Skeletal muscle satellite cell (primary cell): ENCODE measurements around the gene INPP5A.
"Not testable (repeated sequence)": the region's sequence is repeated elsewhere in the genome, so short reads cannot be mapped to it uniquely, and the experiment has no call there.

Source experiments
- H3K27me3 ChIP-seq: 2 replicates; pipeline ENCODE4 v1.7.0; 2013; ENCODE audit warnings: low read length; ENCODE audit not compliant: control insufficient read depth, insufficient read depth
- H3K36me3 ChIP-seq: 2 replicates; pipeline ENCODE4 v1.7.0; 2013; ENCODE audit warnings: mild to moderate bottlenecking, control low read depth, low read length; ENCODE audit not compliant: insufficient read depth
- H3K4me1 ChIP-seq: 2 replicates; pipeline ENCODE4 v1.7.0; 2013; ENCODE audit warnings: low read length; ENCODE audit not compliant: control insufficient read depth, insufficient read depth
- H3K4me2 ChIP-seq: 2 replicates; pipeline ENCODE4 v1.7.0; 2013; ENCODE audit warnings: mild to moderate bottlenecking, low read length
- H3K4me3 ChIP-seq: 2 replicates; pipeline ENCODE4 v1.7.0; 2013; ENCODE audit warnings: low read length
- H3K9ac ChIP-seq: 2 replicates; pipeline ENCODE4 v1.7.0; 2013; ENCODE audit warnings: mild to moderate bottlenecking, low read depth, low read length, moderate library complexity
- H3K9me3 ChIP-seq: replicated peaks from 2 replicates; pipeline ENCODE4 v1.7.0; 2013; ENCODE audit warnings: mild to moderate bottlenecking, control low read depth, low read length

INPP5A gene

DNA sequence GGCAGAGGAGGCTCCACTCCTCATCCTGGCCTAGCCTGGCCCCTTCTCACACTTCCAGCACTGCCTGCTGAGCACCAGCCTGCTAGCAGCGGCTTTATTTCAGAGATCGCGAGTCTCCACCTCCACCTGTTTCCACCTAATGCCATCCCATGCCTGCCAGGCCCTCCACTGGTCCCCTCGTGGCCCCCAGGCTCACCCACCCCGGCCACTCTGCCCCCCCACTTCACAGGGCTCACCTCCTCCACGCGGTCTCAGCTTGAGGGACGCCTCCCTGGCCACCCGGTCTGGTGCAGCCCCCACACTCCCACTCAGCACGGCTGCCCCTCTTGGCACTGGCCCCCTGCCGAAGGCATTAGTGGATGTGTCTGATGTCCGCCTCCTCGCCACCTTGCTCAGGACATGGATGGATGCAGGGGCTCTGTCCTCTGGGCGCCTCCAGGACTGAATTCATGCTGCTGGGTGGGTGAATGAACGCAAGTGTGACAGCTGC lies 252.1 kb downstream of the INPP5A start:
- Histone ChIP-seq H3K4me2 (no peak overlapping the region), H3K4me1 (no peaks in the 10 kb centered on the region), H3K36me3 (no peaks in the 10 kb centered on the region), H3K9me3 (no peaks in the 10 kb centered on the region), H3K27me3 (peaks cover 63% of the 10 kb centered on the region), H3K9ac (no peak overlapping the region), H3K4me3 (no peak overlapping the region)

DNA sequence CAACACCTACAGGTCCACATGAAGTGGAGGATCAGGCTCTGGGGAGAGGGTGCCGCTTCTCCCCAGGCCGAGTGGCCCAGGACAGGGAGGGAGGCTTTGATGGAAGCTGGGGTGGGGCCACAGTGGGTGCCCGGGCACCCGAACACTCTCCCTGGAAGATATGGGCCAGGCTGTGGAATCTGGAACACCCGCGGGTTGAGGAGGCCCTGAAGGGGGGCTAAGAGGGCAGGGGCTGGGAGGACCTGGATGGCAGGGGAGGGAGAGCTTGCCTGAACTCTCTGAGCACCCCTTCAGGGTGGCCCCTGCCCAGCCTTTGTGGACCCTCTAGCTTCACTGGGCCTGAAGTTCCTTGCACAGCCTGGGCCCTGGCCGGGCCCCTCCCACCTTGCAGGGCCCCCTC lies 252.9 kb downstream of the INPP5A start:
- H3K36me3 ChIP-seq, result no peaks in the 10 kb centered on the region
- no peak overlapping the region for H3K4me2 ChIP-seq
- no peak overlapping the region for H3K4me3 ChIP-seq
- H3K9ac ChIP-seq, result no peak overlapping the region
- H3K9me3 ChIP-seq, result no peaks in the 10 kb centered on the region
- H3K4me1 ChIP-seq, result no peaks in the 10 kb centered on the region
- peaks cover 58% of the 10 kb centered on the region for H3K27me3 ChIP-seq

DNA sequence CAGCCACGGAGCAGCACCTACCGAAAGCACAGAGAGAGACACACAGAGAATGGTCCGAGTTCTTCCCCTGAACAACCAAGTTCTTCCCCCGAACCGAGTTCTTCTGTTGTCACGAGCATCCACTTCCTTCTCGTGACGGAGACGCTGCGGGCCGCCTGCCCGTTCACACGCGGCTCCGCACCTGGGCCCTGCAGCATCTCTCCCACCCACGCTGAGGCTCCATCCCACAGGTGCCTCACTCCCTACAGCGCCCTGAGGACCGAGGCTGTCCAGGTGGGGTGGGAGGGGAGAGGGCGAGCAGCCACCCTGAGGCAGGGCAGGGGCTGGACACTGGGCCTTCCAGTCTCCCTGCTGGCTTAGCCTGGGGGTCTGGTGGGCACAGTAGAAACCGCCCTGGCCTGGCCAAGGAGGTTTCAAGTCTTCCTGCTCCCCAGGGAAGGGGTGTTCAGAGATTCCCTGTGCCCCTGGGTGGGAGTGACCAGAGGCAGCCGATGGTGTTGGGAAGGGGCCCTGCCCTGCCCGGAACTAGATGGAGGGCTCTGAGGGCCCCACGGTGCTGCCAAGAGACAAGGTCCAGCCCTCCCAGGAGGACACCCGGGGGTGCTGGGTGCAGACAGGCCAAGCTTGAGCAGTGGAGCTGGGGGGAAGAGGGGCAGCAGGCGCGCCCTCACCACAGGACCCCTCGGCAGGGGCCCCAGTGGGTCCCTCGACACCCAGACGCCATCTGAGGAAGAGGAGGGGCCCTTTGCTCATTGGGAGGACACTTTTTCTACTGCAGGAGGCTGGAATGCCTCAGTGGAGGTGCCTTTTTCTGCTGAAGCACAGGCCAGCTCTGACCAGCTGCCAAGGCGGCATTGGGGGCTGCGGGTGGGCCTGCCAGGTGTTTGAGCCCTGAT lies 253.6 kb downstream of the INPP5A start:
- Histone ChIP-seq H3K36me3 (no peaks in the 10 kb centered on the region), H3K27me3 (peaks cover 60% of the 10 kb centered on the region)

GRCh38 chr10:132792099-132792498 lies 254.5 kb downstream of the INPP5A start:
- not testable (repeated sequence) for H3K36me3 ChIP-seq
- H3K27me3 ChIP-seq, result peaks cover 55% of the 10 kb centered on the region

More for the DNA sequence above, 253.6 kb downstream of the INPP5A start:
- Histone ChIP-seq H3K4me3 (no peak overlapping the region), H3K4me2 (no peak overlapping the region), H3K9ac (no peak overlapping the region), H3K4me1 (no peaks in the 10 kb centered on the region), H3K9me3 (no peaks in the 10 kb centered on the region)

DNA sequence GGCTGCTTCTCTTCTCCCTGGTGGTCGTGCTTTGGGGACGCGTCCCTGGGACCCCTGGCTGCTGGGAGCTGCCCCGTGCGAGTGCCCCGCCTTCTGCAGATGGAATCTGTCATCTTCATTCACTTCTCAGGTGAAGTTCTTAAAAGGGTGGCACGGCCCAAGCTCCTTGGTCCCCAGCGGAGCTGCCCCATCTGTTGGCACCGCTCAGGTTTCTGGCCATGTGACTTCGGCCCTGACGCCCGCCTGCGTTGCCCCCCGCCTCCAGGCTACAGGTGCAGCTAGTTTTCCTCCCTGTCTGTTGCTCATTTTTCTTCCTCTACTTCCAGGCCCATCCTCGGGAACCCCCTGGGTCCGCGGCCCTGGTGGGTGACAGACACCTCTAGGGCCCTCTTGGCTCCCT lies 255.2 kb downstream of the INPP5A start:
- H3K9ac ChIP-seq, result no peak overlapping the region
- peaks cover 51% of the 10 kb centered on the region for H3K27me3 ChIP-seq
- no peaks in the 10 kb centered on the region for H3K9me3 ChIP-seq
- no peak overlapping the region for H3K4me3 ChIP-seq
- no peak overlapping the region for H3K4me2 ChIP-seq
- no peaks in the 10 kb centered on the region for H3K36me3 ChIP-seq
- H3K4me1 ChIP-seq, result no peaks in the 10 kb centered on the region

More at GRCh38 chr10:132792099-132792498, 254.5 kb downstream of the INPP5A start:
- H3K9ac ChIP-seq, H3K4me2 ChIP-seq, H3K4me3 ChIP-seq, H3K9me3 ChIP-seq, H3K4me1 ChIP-seq: not testable (repeated sequence)

DNA sequence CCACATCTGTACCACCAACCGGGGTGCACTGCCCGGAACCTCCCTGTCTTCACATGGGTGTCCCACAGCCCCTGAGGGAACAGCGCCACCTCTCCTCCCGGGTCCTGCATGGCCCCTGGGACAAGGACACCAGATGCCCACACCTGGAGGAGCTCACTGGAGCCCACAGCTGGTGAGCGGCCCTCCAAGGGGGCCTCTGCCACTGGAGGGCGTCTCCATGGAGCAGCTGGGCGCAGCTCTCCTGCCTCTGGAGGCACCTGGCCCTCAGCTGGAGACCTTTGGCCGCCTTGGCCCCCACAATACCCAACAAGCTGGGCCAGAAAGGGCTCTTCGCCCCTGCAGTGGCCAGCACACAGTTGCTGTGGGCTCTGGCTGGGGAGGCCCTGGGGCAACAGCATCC lies 255.6 kb downstream of the INPP5A start:
- Histone ChIP-seq H3K27me3 (peaks cover 47% of the 10 kb centered on the region), H3K9me3 (no peaks in the 10 kb centered on the region), H3K4me1 (no peaks in the 10 kb centered on the region), H3K4me2 (no peak overlapping the region), H3K4me3 (no peak overlapping the region), H3K36me3 (no peaks in the 10 kb centered on the region), H3K9ac (no peak overlapping the region)

DNA sequence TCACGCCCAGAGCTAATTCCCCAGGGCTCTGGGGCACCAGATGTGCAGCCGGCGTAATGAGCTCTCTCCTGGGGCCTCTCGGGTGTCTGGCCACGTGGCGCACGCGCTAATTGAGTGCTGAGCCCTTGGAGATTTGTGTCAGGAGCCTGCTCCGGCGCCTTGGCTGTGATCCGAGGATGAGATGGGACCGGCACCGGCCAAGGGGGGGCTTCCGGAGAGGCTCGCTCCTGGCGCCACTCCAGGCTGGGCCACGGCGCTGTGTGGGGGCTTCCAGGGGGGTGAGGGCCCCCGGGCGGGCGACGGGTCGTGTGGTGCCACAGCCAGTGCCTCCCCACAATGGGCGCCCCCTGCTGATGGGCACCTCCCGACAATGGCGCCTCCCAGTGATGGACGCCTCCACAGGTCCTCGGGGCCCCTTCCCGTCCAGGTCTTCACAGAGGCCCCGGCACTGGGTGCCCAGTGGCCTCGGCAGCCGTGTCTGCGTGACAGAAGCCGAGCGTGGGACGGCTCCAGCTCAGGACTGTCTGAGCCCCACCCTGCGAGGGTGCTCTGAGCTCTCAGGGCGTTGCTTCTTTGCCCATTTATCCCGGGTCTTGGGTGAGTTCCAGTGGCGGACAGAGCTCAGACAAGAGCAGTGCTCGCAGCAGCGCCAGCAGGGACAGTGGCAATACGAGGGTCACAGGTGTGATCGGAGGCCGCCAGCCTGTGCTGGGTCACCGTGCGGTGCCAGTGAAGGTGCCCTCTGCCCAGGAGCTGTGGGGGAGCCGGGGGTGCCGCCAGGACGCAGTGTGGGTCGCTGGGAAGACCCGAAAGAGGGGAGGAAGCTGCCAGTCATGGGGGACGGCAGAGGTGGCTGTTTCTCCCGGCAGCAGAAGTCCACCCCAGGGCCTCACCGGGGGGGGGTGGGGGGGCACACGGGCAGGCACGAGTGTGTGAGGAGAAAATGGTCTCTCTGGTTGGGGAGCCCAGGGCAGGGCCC lies 256.6 kb downstream of the INPP5A start:
- Histone ChIP-seq H3K27me3 (peaks cover 37% of the 10 kb centered on the region), H3K9me3 (no peaks in the 10 kb centered on the region), H3K4me1 (no peaks in the 10 kb centered on the region), H3K4me3 (no peak overlapping the region), H3K4me2 (no peak overlapping the region), H3K36me3 (no peaks in the 10 kb centered on the region), H3K9ac (no peak overlapping the region)

DNA sequence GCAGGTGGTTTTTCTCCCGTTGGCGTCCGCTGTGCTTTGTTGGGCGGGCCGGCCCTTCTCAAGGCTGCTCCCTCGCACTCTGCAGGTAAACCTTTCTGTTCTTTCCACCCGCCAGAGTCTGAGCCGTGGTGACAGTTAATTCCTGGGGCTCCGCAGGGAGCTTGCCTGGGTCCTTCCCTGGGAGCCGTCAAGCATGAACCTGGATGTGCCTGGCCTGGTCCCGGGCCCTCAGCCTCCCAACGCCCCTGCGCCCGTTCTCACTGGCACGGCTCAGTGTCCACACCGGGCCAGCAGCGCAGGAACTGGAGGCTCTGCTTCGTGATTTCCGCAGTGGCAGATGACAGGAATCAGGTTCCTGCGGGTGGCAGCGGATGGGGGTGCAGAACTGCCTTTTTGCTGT lies 259.3 kb downstream of the INPP5A start:
- no peak overlapping the region for H3K4me3 ChIP-seq
- no peak overlapping the region for H3K4me2 ChIP-seq
- H3K9ac ChIP-seq, result no peak overlapping the region
- no peaks in the 10 kb centered on the region for H3K36me3 ChIP-seq
- H3K4me1 ChIP-seq, result no peaks in the 10 kb centered on the region
- H3K27me3 ChIP-seq, result peaks cover 16% of the 10 kb centered on the region
- no peaks in the 10 kb centered on the region for H3K9me3 ChIP-seq

DNA sequence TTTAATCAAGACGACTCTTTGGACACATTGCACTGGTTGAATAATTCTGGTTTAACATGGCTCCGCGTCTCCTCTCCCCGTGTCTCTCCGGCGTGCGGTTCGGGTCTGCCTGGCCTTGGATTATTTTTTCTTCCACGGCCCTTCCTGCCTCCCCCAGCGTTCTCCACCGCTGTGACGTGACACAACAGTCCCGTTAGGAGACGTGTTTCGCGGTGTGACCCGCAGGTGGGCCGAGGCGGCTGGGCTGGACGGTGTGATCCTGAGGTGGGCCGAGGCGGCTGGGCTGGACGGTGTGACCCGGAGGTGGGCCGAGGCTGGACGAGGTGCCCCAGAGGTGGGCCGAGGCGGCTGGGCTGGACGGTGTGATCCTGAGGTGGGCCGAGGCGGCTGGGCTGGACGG lies 260.4 kb downstream of the INPP5A start:
- not testable (repeated sequence) for H3K4me2 ChIP-seq, H3K4me1 ChIP-seq, H3K9me3 ChIP-seq, H3K4me3 ChIP-seq, H3K36me3 ChIP-seq, H3K9ac ChIP-seq
- H3K27me3 ChIP-seq, result peaks cover 14% of the 10 kb centered on the region

- Histone ChIP-seq H3K4me1 (no peaks in the 10 kb centered on the region), H3K9me3 (no peaks in the 10 kb centered on the region), H3K4me3 (no peak overlapping the region), H3K9ac (no peak overlapping the region), H3K36me3 (no peaks in the 10 kb centered on the region), H3K4me2 (no peak overlapping the region), H3K27me3 (peaks cover 10% of the 10 kb centered on the region)
Measured at GRCh38 chr10:132798403-132798802, 260.8 kb downstream of the INPP5A start.

DNA sequence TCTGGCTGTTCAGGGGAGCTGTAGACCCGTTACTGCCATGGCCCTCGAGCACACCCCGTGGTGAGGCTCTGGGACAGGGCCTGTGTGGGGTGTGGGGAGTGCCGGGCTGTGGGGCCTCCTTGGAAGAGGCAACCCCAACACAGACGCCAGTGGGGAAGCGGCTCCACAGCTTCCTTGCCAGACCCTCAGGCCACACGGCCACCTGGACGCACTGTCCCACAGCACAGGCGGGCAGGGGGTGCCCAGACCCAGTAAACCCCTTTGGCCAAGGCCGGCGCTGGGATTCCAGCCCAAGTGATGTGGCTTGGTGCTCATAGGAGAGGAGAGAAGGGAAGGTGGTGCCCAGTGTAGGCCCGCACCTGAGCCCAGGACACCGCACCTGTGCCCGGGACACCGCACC lies 261.3 kb downstream of the INPP5A start:
- Histone ChIP-seq H3K36me3 (no peaks in the 10 kb centered on the region), H3K4me1 (no peaks in the 10 kb centered on the region), H3K4me3 (no peak overlapping the region), H3K9ac (no peak overlapping the region), H3K9me3 (no peaks in the 10 kb centered on the region), H3K27me3 (peaks cover 6% of the 10 kb centered on the region), H3K4me2 (no peak overlapping the region)
